H1 (cell line): ENCODE data around the gene MCF2L2. TPM values are rescaled to one million over a fixed set of nuclear protein-coding genes. Genes with fewer than 3 reads are reported as not detected.

Experiments used
- CTBP2 ChIP-seq: IDR thresholded peaks from 2 replicates; pipeline ENCODE4 v1.7.0; 2011; ENCODE audit warnings: borderline replicate concordance, mild to moderate bottlenecking, moderate library complexity, mixed read lengths, low read length; ENCODE audit not compliant: insufficient read depth, insufficient read length
- SIX5 ChIP-seq: IDR thresholded peaks from 2 replicates; pipeline ENCODE4 v1.6.1; 2011; ENCODE audit warnings: mild to moderate bottlenecking, low read depth, low read length
- SP4 ChIP-seq: IDR thresholded peaks from 2 replicates; pipeline ENCODE4 v1.6.1; 2012; ENCODE audit warnings: low read length, inconsistent platforms
- polyA plus RNA-seq, 7 experiments: library from polyadenylated mRNA; depleted of rRNA in 3 of 7; stranded (reverse) in 5 of 7; unstranded in 2 of 7; fragments of >200 nt in 5 of 7; fragments of 200-250 nt in 2 of 7; gene quantifications; 1 replicate in 5 of 7; 2 replicates in 1 of 7; 4 replicates in 1 of 7; pipeline versions ENCODE4 v1.2.1 to v1.2.3, GENCODE V29; 2011 to 2013; ENCODE audit warnings: missing spikeins in 2 of 7, mixed read lengths in 2 of 7
- total RNA-seq: library from RNA; stranded (reverse); fragmentation: NEBNext Ultra II Directional; extraction: Animal tissue kit (Norgen Biotek cat#: 25700); gene quantifications from 2 replicates; pipeline ENCODE4 v1.2.1, GENCODE V29; 2021
- TF ChIP-seq, protein P1 (sequence below): fragments of 300-600 bp; sonication (generic); IDR thresholded peaks from 2 replicates; pipeline ENCODE4 v1.7.1; 2012; ENCODE audit warnings: low read length, moderate library complexity, mild to moderate bottlenecking, inconsistent platforms; ENCODE audit not compliant: insufficient replicate concordance

The MCF2L2 gene
- total and polyA plus RNA-seq, 2 of the 8 experiments (the other 6 are each of a cell fraction or from before 2014, with no cell fraction given): 4.1 to 13.7 TPM

DNA sequence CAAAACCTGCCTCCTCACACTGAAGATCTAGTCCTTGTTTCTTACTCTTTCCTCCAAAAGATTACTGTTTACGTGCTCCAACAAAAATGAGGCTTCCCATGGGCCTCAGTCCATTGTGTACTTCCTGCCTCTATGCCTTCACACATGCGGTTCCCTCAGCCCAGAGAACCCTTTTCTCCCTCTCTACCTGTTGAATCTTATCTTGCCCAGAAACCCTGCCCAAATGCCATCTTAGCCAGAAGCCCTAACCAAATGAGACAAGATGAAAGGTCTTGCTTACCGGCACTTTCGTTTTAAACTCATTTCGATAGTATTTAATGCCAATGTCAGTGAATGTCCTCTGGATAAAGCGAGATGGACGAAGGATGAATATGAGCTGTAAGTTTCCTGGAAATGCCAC is 89.9 kb downstream of the MCF2L2 start (continued):
- TF ChIP-seq, protein P1, sequence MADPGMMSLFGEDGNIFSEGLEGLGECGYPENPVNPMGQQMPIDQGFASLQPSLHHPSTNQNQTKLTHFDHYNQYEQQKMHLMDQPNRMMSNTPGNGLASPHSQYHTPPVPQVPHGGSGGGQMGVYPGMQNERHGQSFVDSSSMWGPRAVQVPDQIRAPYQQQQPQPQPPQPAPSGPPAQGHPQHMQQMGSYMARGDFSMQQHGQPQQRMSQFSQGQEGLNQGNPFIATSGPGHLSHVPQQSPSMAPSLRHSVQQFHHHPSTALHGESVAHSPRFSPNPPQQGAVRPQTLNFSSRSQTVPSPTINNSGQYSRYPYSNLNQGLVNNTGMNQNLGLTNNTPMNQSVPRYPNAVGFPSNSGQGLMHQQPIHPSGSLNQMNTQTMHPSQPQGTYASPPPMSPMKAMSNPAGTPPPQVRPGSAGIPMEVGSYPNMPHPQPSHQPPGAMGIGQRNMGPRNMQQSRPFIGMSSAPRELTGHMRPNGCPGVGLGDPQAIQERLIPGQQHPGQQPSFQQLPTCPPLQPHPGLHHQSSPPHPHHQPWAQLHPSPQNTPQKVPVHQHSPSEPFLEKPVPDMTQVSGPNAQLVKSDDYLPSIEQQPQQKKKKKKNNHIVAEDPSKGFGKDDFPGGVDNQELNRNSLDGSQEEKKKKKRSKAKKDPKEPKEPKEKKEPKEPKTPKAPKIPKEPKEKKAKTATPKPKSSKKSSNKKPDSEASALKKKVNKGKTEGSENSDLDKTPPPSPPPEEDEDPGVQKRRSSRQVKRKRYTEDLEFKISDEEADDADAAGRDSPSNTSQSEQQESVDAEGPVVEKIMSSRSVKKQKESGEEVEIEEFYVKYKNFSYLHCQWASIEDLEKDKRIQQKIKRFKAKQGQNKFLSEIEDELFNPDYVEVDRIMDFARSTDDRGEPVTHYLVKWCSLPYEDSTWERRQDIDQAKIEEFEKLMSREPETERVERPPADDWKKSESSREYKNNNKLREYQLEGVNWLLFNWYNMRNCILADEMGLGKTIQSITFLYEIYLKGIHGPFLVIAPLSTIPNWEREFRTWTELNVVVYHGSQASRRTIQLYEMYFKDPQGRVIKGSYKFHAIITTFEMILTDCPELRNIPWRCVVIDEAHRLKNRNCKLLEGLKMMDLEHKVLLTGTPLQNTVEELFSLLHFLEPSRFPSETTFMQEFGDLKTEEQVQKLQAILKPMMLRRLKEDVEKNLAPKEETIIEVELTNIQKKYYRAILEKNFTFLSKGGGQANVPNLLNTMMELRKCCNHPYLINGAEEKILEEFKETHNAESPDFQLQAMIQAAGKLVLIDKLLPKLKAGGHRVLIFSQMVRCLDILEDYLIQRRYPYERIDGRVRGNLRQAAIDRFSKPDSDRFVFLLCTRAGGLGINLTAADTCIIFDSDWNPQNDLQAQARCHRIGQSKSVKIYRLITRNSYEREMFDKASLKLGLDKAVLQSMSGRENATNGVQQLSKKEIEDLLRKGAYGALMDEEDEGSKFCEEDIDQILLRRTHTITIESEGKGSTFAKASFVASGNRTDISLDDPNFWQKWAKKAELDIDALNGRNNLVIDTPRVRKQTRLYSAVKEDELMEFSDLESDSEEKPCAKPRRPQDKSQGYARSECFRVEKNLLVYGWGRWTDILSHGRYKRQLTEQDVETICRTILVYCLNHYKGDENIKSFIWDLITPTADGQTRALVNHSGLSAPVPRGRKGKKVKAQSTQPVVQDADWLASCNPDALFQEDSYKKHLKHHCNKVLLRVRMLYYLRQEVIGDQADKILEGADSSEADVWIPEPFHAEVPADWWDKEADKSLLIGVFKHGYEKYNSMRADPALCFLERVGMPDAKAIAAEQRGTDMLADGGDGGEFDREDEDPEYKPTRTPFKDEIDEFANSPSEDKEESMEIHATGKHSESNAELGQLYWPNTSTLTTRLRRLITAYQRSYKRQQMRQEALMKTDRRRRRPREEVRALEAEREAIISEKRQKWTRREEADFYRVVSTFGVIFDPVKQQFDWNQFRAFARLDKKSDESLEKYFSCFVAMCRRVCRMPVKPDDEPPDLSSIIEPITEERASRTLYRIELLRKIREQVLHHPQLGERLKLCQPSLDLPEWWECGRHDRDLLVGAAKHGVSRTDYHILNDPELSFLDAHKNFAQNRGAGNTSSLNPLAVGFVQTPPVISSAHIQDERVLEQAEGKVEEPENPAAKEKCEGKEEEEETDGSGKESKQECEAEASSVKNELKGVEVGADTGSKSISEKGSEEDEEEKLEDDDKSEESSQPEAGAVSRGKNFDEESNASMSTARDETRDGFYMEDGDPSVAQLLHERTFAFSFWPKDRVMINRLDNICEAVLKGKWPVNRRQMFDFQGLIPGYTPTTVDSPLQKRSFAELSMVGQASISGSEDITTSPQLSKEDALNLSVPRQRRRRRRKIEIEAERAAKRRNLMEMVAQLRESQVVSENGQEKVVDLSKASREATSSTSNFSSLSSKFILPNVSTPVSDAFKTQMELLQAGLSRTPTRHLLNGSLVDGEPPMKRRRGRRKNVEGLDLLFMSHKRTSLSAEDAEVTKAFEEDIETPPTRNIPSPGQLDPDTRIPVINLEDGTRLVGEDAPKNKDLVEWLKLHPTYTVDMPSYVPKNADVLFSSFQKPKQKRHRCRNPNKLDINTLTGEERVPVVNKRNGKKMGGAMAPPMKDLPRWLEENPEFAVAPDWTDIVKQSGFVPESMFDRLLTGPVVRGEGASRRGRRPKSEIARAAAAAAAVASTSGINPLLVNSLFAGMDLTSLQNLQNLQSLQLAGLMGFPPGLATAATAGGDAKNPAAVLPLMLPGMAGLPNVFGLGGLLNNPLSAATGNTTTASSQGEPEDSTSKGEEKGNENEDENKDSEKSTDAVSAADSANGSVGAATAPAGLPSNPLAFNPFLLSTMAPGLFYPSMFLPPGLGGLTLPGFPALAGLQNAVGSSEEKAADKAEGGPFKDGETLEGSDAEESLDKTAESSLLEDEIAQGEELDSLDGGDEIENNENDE: no peak
- no peak for TF ChIP-seq CTBP2
- no peak for TF ChIP-seq SP4
- TF ChIP-seq SIX5: no peak
